Raji (cell line): Measurements from ENCODE around the gene PINK1.

Experiments used
- POLR2A ChIP-seq: IDR thresholded peaks from 2 replicates; pipeline ENCODE4 v1.6.1; 2011; ENCODE audit warnings: low read depth, low read length, control low read depth; ENCODE audit not compliant: insufficient read depth

The PINK1 gene

GRCh38 chr1:20654104-20654690 is 20.9 kb downstream of the PINK1 start:
- no peak for TF ChIP-seq POLR2A

- TF ChIP-seq POLR2A: no peak
These were observed 23.8 kb downstream of the PINK1 start for GRCh38 chr1:20657024-20657423.

GRCh38 chr1:20658166-20658915 is 25.1 kb downstream of the PINK1 start:
- no peak for TF ChIP-seq POLR2A

- TF ChIP-seq POLR2A: no peak
These were observed 27.1 kb downstream of the PINK1 start for GRCh38 chr1:20660363-20660762.

GRCh38 chr1:20660847-20661206 is 27.6 kb downstream of the PINK1 start:
- TF ChIP-seq POLR2A: no peak

GRCh38 chr1:20661207-20662109 is 28.2 kb downstream of the PINK1 start, which contains the start of gene DDOST:
DDOST (minus strand) TSS chr1:20661369; CDS start chr1:20661350, 19 bp downstream.
- TF ChIP-seq POLR2A: peak; percentile 80

GRCh38 chr1:20662110-20662475 is 28.8 kb downstream of the PINK1 start:
- no peak; the same call in 1 of the 2 replicates for TF ChIP-seq POLR2A

GRCh38 chr1:20663365-20663764 is 30.1 kb downstream of the PINK1 start:
- TF ChIP-seq POLR2A: no peak

GRCh38 chr1:20663969-20664715 is 30.9 kb downstream of the PINK1 start:
- no peak for TF ChIP-seq POLR2A

GRCh38 chr1:20665726-20666125 is 32.5 kb downstream of the PINK1 start:
- no peak for TF ChIP-seq POLR2A

- no peak for TF ChIP-seq POLR2A
These were observed 32.9 kb downstream of the PINK1 start for GRCh38 chr1:20666146-20666545.

GRCh38 chr1:20666804-20667203 is 33.5 kb downstream of the PINK1 start:
- TF ChIP-seq POLR2A: peak; percentile 34; the same call in 1 of the 2 replicates

GRCh38 chr1:20668581-20668980 is 35.3 kb downstream of the PINK1 start:
- TF ChIP-seq POLR2A: no peak

- no peak for TF ChIP-seq POLR2A
These were observed 37.7 kb downstream of the PINK1 start for GRCh38 chr1:20670936-20671335.

GRCh38 chr1:20672265-20672632 is 39.0 kb downstream of the PINK1 start:
- TF ChIP-seq POLR2A: no peak
